H9 (cell line): ENCODE data around the gene C3orf22. TPM values are rescaled to one million over a fixed set of nuclear protein-coding genes. Genes with fewer than 3 reads are reported as not detected.
A peak's percentile ranks its signal among the peaks of the same experiment; 100 is the strongest.

ENCODE experiments used
- DNase-seq: peaks from one replicate; pipeline ENCODE4 v3.0.0-alpha.2; 2017
- H2AFZ ChIP-seq: one replicate; pipeline ENCODE4 v1.6.1; 2013; ENCODE audit warnings: mild to moderate bottlenecking, low read length, control low read depth, moderate library complexity
- H2AK5ac ChIP-seq: 2 replicates; pipeline ENCODE4 v1.6.1; 2013; ENCODE audit warnings: low read length, control low read depth, mixed read lengths; ENCODE audit not compliant: insufficient read length
- H2BK120ac ChIP-seq: one replicate; pipeline ENCODE4 v1.6.1; 2013; ENCODE audit warnings: low read depth, mild to moderate bottlenecking, low read length, control low read depth, inconsistent platforms; ENCODE audit not compliant: poor library complexity, severe bottlenecking
- H2BK12ac ChIP-seq: 2 replicates; pipeline ENCODE4 v1.6.1; 2013; ENCODE audit warnings: low read length, control low read depth, mixed read lengths, low read depth; ENCODE audit not compliant: insufficient read length
- H2BK15ac ChIP-seq: 2 replicates; pipeline ENCODE4 v1.6.1; 2013; ENCODE audit warnings: low read depth, low read length, control low read depth
- H2BK20ac ChIP-seq: one replicate; pipeline ENCODE4 v1.6.1; 2013; ENCODE audit warnings: low read depth, mild to moderate bottlenecking, low read length, control low read depth, inconsistent platforms; ENCODE audit not compliant: poor library complexity, severe bottlenecking
- H2BK5ac ChIP-seq: 2 replicates; pipeline ENCODE4 v1.6.1; 2013; ENCODE audit warnings: low read length, control low read depth, mixed read lengths; ENCODE audit not compliant: insufficient read length
- H3K14ac ChIP-seq: 2 replicates; pipeline ENCODE4 v1.6.1; 2013; ENCODE audit warnings: low read length, control low read depth; ENCODE audit not compliant: insufficient read depth
- H3K18ac ChIP-seq: 2 replicates; pipeline ENCODE4 v1.6.1; 2013; ENCODE audit warnings: low read depth, mild to moderate bottlenecking, mixed read lengths, low read length, control low read depth; ENCODE audit not compliant: insufficient read length
- H3K23ac ChIP-seq: 2 replicates; pipeline ENCODE4 v1.6.1; 2013; ENCODE audit warnings: low read length, control low read depth, mixed read lengths, low read depth; ENCODE audit not compliant: insufficient read length
- H3K23me2 ChIP-seq: 2 replicates; pipeline ENCODE4 v1.6.1; 2013; ENCODE audit warnings: low read depth, mild to moderate bottlenecking, mixed read lengths, low read length, control low read depth; ENCODE audit not compliant: insufficient read length, poor library complexity, severe bottlenecking
- H3K27ac ChIP-seq: 2 replicates; pipeline ENCODE4 v1.5.1; 2013; ENCODE audit warnings: low read length, control low read depth, mixed read lengths, low read depth; ENCODE audit not compliant: insufficient read length
- H3K27me3 ChIP-seq: 2 replicates; pipeline ENCODE4 v1.6.1; 2013; ENCODE audit warnings: low read length, control low read depth, inconsistent platforms; ENCODE audit not compliant: insufficient read depth
- H3K4ac ChIP-seq: 2 replicates; pipeline ENCODE4 v1.6.1; 2013; ENCODE audit warnings: low read depth, mild to moderate bottlenecking, control low read depth, inconsistent platforms, low read length, moderate library complexity
- H3K4me1 ChIP-seq: 2 replicates; pipeline ENCODE4 v1.6.1; 2013; ENCODE audit warnings: low read length, control low read depth, inconsistent platforms; ENCODE audit not compliant: insufficient read depth
- H3K4me2 ChIP-seq: 2 replicates; pipeline ENCODE4 v1.6.1; 2013; ENCODE audit warnings: low read length, control low read depth, mixed read lengths; ENCODE audit not compliant: insufficient read length, insufficient read depth
- H3K56ac ChIP-seq: 2 replicates; pipeline ENCODE4 v1.6.1; 2013; ENCODE audit warnings: low read depth, mild to moderate bottlenecking, mixed read lengths, low read length, control low read depth; ENCODE audit not compliant: insufficient read length
- H3K79me1 ChIP-seq: 2 replicates; pipeline ENCODE4 v1.6.1; 2013; ENCODE audit warnings: low read depth, mild to moderate bottlenecking, moderate library complexity, low read length, control low read depth, inconsistent platforms; ENCODE audit not compliant: insufficient read depth, poor library complexity, severe bottlenecking
- H3K79me2 ChIP-seq: 2 replicates; pipeline ENCODE4 v1.6.1; 2013; ENCODE audit warnings: low read length, control low read depth, inconsistent platforms; ENCODE audit not compliant: insufficient read depth
- H3K9ac ChIP-seq: 2 replicates; pipeline ENCODE4 v1.6.1; 2013; ENCODE audit warnings: low read length, control low read depth, mixed read lengths; ENCODE audit not compliant: insufficient read length; ENCODE audit errors: extremely low read depth
- H3K9me3 ChIP-seq: one replicate; pipeline ENCODE4 v1.6.1; 2013; ENCODE audit warnings: low read depth, low read length, inconsistent platforms; ENCODE audit not compliant: control insufficient read depth
- H3T11ph ChIP-seq: one replicate; pipeline ENCODE4 v1.6.1; 2013; ENCODE audit warnings: mild to moderate bottlenecking, low read length, control low read depth, inconsistent platforms
- H4K20me1 ChIP-seq: one replicate; pipeline ENCODE4 v1.6.1; 2013; ENCODE audit not compliant: control insufficient read depth, insufficient read length, insufficient read depth
- H4K5ac ChIP-seq: 2 replicates; pipeline ENCODE4 v1.6.1; 2013; ENCODE audit warnings: low read depth, mild to moderate bottlenecking, mixed read lengths, low read length, control low read depth; ENCODE audit not compliant: insufficient read length
- H4K8ac ChIP-seq: replicated peaks from 2 replicates; pipeline ENCODE4 v1.6.1; 2013; ENCODE audit warnings: low read length, control low read depth, mixed read lengths, low read depth; ENCODE audit not compliant: insufficient read length
- H4K91ac ChIP-seq: 2 replicates; pipeline ENCODE4 v1.6.1; 2013; ENCODE audit warnings: low read depth, mild to moderate bottlenecking, moderate library complexity, mixed read lengths, low read length, control low read depth; ENCODE audit not compliant: insufficient read length
- H3K27ac Mint-ChIP-seq, 3 experiments: 2 replicates in 2 of 3; 3 replicates in 1 of 3; pipeline ENCODE4 v1.8.0; 2020 to 2021; ENCODE audit warnings: mixed read lengths in 3 of 3, mild to moderate bottlenecking in 1 of 3, moderate library complexity in 1 of 3
- H3K27me3 Mint-ChIP-seq: 2 replicates; pipeline ENCODE4 v1.8.0; 2021; ENCODE audit warnings: low read depth, mild to moderate bottlenecking, moderate library complexity, mixed read lengths
- H3K36me3 Mint-ChIP-seq, 3 experiments: 2 replicates in 2 of 3; 3 replicates in 1 of 3; pipeline ENCODE4 v1.8.0; 2020 to 2021; ENCODE audit warnings: low read depth in 3 of 3, mixed read lengths in 3 of 3; ENCODE audit not compliant: insufficient read depth in 1 of 3
- H3K4me1 Mint-ChIP-seq, 2 experiments: 2 replicates each; pipeline ENCODE4 v1.8.0; 2020; ENCODE audit warnings: mixed read lengths in 2 of 2
- H3K4me3 Mint-ChIP-seq, 2 experiments: 2 replicates in 1 of 2; 3 replicates in 1 of 2; pipeline ENCODE4 v1.8.0; 2020 to 2021; ENCODE audit warnings: mild to moderate bottlenecking in 2 of 2, mixed read lengths in 2 of 2, moderate library complexity in 1 of 2
- H3K9me3 Mint-ChIP-seq, 2 experiments: 2 replicates in 1 of 2; 3 replicates in 1 of 2; pipeline ENCODE4 v1.8.0; 2020; ENCODE audit warnings: mild to moderate bottlenecking in 2 of 2, mixed read lengths in 2 of 2, moderate library complexity in 1 of 2
- CTCF ChIP-seq: fragments of 200-600 bp; sonication (generic); conservative IDR thresholded peaks from 3 replicates; pipeline ENCODE4 v1.8.0; 2021; ENCODE audit warnings: antibody characterized with exemption, mild to moderate bottlenecking
- WGBS: extraction: QIAGEN DNeasy Blood & Tissue Kit; methylation state at CpG from one replicate; pipeline ENCODE4 v1.1.7; 2013; ENCODE audit warnings: missing lambda C conversion rate, low lambda C conversion rate, mixed read lengths; ENCODE audit not compliant: insufficient read length; ENCODE audit errors: extremely low coverage; 5-methylcytosine and 5-hydroxymethylcytosine counted together
- total RNA-seq: library from RNA; stranded (reverse); gene quantifications from 2 replicates; pipeline ENCODE4 v1.2.1, GENCODE V29; 2021

Gene C3orf22
- total RNA-seq, 1 experiment from 2014 or later = not detected

- Histone ChIP-seq H2BK5ac (no peak overlapping the region), H2BK15ac (no peak overlapping the region), H3K27me3 (no peaks in the 10 kb centered on the region), H3K79me1 (no peaks in the 10 kb centered on the region), H3K23ac (no peak overlapping the region), H3K14ac (no peak overlapping the region), H2BK120ac (no peak overlapping the region), H3K4me1 (peaks cover 4% of the 10 kb centered on the region; the same call in 1 of the 2 replicates), H3K23me2 (no peaks in the 10 kb centered on the region), H3K4ac (no peak overlapping the region), H3K27ac (no peak overlapping the region), H2BK12ac (no peak overlapping the region), H3K79me2 (no peaks in the 10 kb centered on the region), H4K8ac (no peak overlapping the region), H3K4me2 (no peak overlapping the region), H3K56ac (no peak overlapping the region), H3K18ac (no peak overlapping the region), H4K91ac (no peak overlapping the region), H2BK20ac (no peak overlapping the region), H4K20me1 (no peaks in the 10 kb centered on the region), H3K9me3 (no peaks in the 10 kb centered on the region), H4K5ac (no peak overlapping the region), H3K9ac (no peak overlapping the region), H2AK5ac (no peak overlapping the region), H3T11ph (no peak overlapping the region), H2AFZ (no peak overlapping the region)
- TF ChIP-seq CTCF = no peak
- no CpG with 5 or more reads among the region's 8 CpGs for WGBS
- H3K4me1 Mint-ChIP-seq = peaks cover 30 to 49% of the 10 kb centered on the region in 2 experiments
- no peaks in the 10 kb centered on the region for H3K36me3 Mint-ChIP-seq
- H3K27ac Mint-ChIP-seq = no peak overlapping the region
- no peaks in the 10 kb centered on the region for H3K9me3 Mint-ChIP-seq
- peak; percentile 14 for DNase-seq
- H3K27me3 Mint-ChIP-seq = peaks cover 11% of the 10 kb centered on the region
- no peak overlapping the region for H3K4me3 Mint-ChIP-seq
Measured at GRCh38 chr3:126546549-126547239, 12.0 kb downstream of the C3orf22 start.
